Measurements from ENCODE around the gene ATXN3L.

The ATXN3L gene

GRCh38 chrX:13319953-13320352, at the start of gene ATXN3L:
Gene ATXN3L, minus strand, starts transcription at chrX:13320053. Its CDS starts 119 bp downstream, at chrX:13319934.
- no peak for DNase-seq (ENCODE audit: extremely low spot score)
- TF ChIP-seq, protein P1, sequence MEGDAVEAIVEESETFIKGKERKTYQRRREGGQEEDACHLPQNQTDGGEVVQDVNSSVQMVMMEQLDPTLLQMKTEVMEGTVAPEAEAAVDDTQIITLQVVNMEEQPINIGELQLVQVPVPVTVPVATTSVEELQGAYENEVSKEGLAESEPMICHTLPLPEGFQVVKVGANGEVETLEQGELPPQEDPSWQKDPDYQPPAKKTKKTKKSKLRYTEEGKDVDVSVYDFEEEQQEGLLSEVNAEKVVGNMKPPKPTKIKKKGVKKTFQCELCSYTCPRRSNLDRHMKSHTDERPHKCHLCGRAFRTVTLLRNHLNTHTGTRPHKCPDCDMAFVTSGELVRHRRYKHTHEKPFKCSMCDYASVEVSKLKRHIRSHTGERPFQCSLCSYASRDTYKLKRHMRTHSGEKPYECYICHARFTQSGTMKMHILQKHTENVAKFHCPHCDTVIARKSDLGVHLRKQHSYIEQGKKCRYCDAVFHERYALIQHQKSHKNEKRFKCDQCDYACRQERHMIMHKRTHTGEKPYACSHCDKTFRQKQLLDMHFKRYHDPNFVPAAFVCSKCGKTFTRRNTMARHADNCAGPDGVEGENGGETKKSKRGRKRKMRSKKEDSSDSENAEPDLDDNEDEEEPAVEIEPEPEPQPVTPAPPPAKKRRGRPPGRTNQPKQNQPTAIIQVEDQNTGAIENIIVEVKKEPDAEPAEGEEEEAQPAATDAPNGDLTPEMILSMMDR (IDR thresholded peaks at IDR 0.05; ENCODE audit: control extremely low read depth, extremely low read depth, low read depth, missing control alignments) = no peak
- ChIA-PET POLR2A (no interaction called here), CTCF (no interaction called here)

GRCh38 chrX:13369256-13370030, 49.6 kb upstream of the ATXN3L start:
- TF ChIP-seq, protein P1 (IDR thresholded peaks at IDR 0.05; ENCODE audit: control extremely low read depth, extremely low read depth, low read depth, missing control alignments) = no peak
- ChIA-PET CTCF (no interaction called here), POLR2A (no interaction called here)
- no peak for DNase-seq (ENCODE audit: extremely low spot score)

DNA sequence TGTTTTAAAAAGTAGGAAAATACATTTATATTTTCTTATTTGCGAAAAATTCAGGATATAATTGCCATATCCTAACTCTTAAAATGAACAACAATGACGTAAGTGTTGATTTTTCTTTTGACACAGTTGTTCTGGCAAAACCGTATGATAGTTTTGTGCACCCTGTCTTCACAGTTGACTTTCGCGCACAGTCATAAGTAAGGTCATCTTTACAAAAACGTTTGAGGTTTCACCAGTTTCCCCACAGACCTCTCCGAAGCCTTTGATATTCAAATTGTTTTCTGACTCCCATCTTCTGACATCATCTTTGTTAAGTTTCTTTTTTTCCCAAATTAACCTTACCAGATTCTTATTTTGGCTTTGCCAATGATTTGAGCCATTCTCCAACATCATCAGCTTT, 48.1 kb upstream of the ATXN3L start:
- ChIA-PET CTCF (no interaction called here), POLR2A (no interaction called here)
- no peak for DNase-seq (ENCODE audit: extremely low spot score)
- TF ChIP-seq, protein P1 (IDR thresholded peaks at IDR 0.05; ENCODE audit: control extremely low read depth, extremely low read depth, low read depth, missing control alignments) = no peak

- no peak for DNase-seq (ENCODE audit: extremely low spot score)
- POLR2A ChIA-PET = no interaction called here
- TF ChIP-seq, protein P1 (IDR thresholded peaks at IDR 0.05; ENCODE audit: control extremely low read depth, extremely low read depth, low read depth, missing control alignments) = no peak
- CTCF ChIA-PET = interaction anchor here (0.8 kb wide), 1 partner anchor 21 kb away, joined by 5 read pairs; no protein-coding TSS in a partner anchor
Observed at GRCh38 chrX:13366698-13367097, 46.8 kb upstream of the ATXN3L start.

GRCh38 chrX:13365161-13365560, 45.3 kb upstream of the ATXN3L start:
- TF ChIP-seq, protein P1 (IDR thresholded peaks at IDR 0.05; ENCODE audit: control extremely low read depth, extremely low read depth, low read depth, missing control alignments) = no peak
- no peak for DNase-seq (ENCODE audit: extremely low spot score)
- POLR2A ChIA-PET = no interaction called here
- CTCF ChIA-PET = no interaction called here

GRCh38 chrX:13364230-13364857, 44.5 kb upstream of the ATXN3L start:
- CTCF ChIA-PET = no interaction called here

More at GRCh38 chrX:13364230-13364857, 44.5 kb upstream of the ATXN3L start:
- TF ChIP-seq, protein P1 (IDR thresholded peaks at IDR 0.05; ENCODE audit: control extremely low read depth, extremely low read depth, low read depth, missing control alignments) = no peak
- no peak for DNase-seq (ENCODE audit: extremely low spot score)
- POLR2A ChIA-PET = no interaction called here
